Stimulated activated naive CD8-positive, alpha-beta T cell treated with anti-CD3 and anti-CD28 coated beads, Interleukin-15, amount 100 ng/mL, for 72 hours (primary cell): ENCODE measurements around the gene UPP1.
"Not testable (repeated sequence)": the region's sequence is repeated elsewhere in the genome, so short reads cannot be mapped to it uniquely, and the experiment has no call there.

Source experiments
- ATAC-seq: fragments of 150-1000 bp; cut with Tn5 transposase; 2 replicates; pipeline ENCODE4 v1.10.0; 2021; ENCODE audit warnings: mild to moderate bottlenecking, moderate library complexity
- DNase-seq, 2 donors: peaks; one replicate each; pipeline ENCODE4 v3.0.0; 2021 to 2022
- H3K27ac Mint-ChIP-seq, 2 donors: one replicate each; pipeline ENCODE4 v1.8.0; 2022; ENCODE audit warnings: mild to moderate bottlenecking in 2 of 2, mixed read lengths in 2 of 2, moderate library complexity in 2 of 2
- H3K27me3 Mint-ChIP-seq: one replicate; pipeline ENCODE4 v1.8.0; 2022; ENCODE audit warnings: mixed read lengths
- H3K4me1 Mint-ChIP-seq: one replicate; pipeline ENCODE4 v1.8.0; 2022; ENCODE audit warnings: mild to moderate bottlenecking, mixed read lengths
- H3K4me3 Mint-ChIP-seq, 2 donors: one replicate each; pipeline ENCODE4 v1.8.0; 2022; ENCODE audit warnings: mild to moderate bottlenecking in 2 of 2, mixed read lengths in 2 of 2, moderate library complexity in 1 of 2
- H3K9me3 Mint-ChIP-seq, 2 donors: one replicate each; pipeline ENCODE4 v1.8.0; 2022; ENCODE audit warnings: mixed read lengths in 2 of 2

UPP1 gene

DNA sequence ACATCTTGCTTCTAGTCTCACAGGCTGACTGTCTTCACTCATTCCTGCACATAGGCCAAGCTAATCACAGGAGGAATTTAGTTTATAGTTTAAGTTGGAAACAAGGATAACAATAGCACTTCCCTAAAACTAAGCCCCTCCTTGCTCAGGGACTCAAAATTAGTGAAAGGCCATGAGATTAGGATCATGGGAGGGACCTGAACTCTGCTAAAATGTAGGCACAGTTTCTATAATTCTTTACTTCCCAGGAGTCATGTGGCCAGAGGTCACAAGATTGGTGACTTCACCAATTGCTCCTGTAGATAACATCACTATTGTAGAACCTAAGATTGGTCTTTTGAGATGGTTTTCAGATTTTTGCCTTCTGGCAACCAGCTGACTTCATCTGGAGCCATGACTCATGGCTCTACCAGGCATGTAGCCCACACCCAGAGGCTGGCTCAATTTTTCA is 14.8 kb upstream of the UPP1 start:
- H3K27me3 Mint-ChIP-seq: no peaks in the 10 kb centered on the region
- DNase-seq: no peak
- ATAC-seq: no peak
- no peak overlapping the region for H3K27ac Mint-ChIP-seq
- no peak overlapping the region for H3K4me3 Mint-ChIP-seq
- H3K4me1 Mint-ChIP-seq: no peaks in the 10 kb centered on the region
- H3K9me3 Mint-ChIP-seq: peaks cover 10 to 16% of the 10 kb centered on the region in 2 donors

GRCh38 chr7:48077423-48077822 is 11.6 kb upstream of the UPP1 start:
- no peak overlapping the region for H3K4me3 Mint-ChIP-seq
- H3K4me1 Mint-ChIP-seq: peaks cover 2% of the 10 kb centered on the region
- H3K27me3 Mint-ChIP-seq: no peaks in the 10 kb centered on the region
- peaks cover 3 to 4% of the 10 kb centered on the region in 2 donors for H3K9me3 Mint-ChIP-seq
- no peak overlapping the region for H3K27ac Mint-ChIP-seq
- no peak for DNase-seq
- no peak for ATAC-seq

DNA sequence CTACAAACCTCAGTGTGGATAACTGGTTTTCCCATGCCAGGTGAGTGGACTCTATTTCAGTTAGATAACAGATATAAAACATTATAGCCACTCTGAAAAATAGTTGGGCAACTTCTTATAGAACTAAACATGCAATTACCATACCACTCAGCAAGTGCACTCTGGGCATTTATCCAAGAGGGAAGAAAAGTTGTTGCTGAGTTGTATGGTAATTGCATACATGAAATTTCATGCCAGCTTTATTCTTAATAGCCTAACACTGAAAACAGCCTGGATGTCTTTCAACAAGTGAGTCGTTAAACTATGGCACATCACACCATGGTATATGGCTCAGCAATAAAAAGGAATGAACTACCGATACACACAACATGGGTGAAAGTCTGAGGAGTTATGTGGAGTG is 10.6 kb upstream of the UPP1 start:
- Mint-ChIP-seq H3K27me3 (no peaks in the 10 kb centered on the region), H3K4me1 (peaks cover 12% of the 10 kb centered on the region), H3K27ac (no peak overlapping the region), H3K4me3 (no peak overlapping the region), H3K9me3 (no peaks in the 10 kb centered on the region)
- ATAC-seq (no peak), DNase-seq (no peak)

DNA sequence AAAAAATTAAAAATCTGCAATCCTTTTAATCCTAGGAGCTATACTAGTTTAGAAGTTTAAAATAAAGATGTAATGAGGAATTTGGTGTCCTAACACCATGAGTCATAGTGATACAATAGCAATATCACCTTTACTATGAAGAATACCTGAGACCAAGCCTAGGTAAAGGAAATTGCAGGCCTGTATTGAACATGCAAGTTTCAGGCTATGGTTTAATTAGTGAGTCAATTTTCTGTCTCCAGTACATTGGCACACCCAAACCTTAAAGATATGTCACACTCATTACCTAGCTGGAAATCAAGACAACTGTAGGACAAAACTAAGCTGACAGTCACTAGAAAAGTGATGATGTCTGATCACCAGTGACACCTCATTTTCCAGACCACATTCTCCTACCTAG is 6.7 kb upstream of the UPP1 start:
- H3K4me1 Mint-ChIP-seq: peaks cover 47% of the 10 kb centered on the region
- peak overlapping the region in 1 of 2 donors; percentile 10 for H3K4me3 Mint-ChIP-seq
- ATAC-seq, H3K27ac Mint-ChIP-seq, H3K27me3 Mint-ChIP-seq, DNase-seq, H3K9me3 Mint-ChIP-seq: not testable (repeated sequence)

GRCh38 chr7:48083114-48083830 is 5.8 kb upstream of the UPP1 start:
- H3K27ac Mint-ChIP-seq: peak overlapping the region in 1 of 2 donors; percentile 81
- H3K4me3 Mint-ChIP-seq: peak overlapping the region; percentile 33 to 47
- H3K9me3 Mint-ChIP-seq: no peaks in the 10 kb centered on the region
- H3K4me1 Mint-ChIP-seq: peaks cover 56% of the 10 kb centered on the region
- peak; percentile 39 for ATAC-seq
- peak in 1 of 2 donors; percentile 52 for DNase-seq
- no peaks in the 10 kb centered on the region for H3K27me3 Mint-ChIP-seq

GRCh38 chr7:48084727-48085432 is 4.2 kb upstream of the UPP1 start:
- Mint-ChIP-seq H3K27me3 (no peaks in the 10 kb centered on the region), H3K4me3 (peak overlapping the region; percentile 65 to 71), H3K27ac (peak overlapping the region; percentile 93 to 94), H3K4me1 (peaks cover 64% of the 10 kb centered on the region), H3K9me3 (no peaks in the 10 kb centered on the region)
- peak; percentile 70 for ATAC-seq
- DNase-seq: peak; percentile 77 to 88

DNA sequence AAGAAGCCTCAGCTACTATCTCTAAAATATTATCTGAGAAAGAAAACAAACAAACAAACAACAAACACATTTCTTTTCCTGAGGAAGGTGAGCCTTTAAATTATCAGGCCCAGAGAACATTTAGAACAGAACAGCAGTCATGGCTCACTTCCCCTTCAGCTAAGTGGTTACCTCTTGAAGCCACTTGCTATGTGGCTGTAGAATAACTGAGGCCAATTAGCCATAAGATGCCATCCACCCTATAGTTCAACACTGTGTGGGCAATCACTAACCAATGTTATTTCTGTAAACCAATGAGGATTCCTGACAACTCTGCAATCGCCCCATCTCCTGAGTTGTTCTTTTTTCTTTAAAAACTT is 3.7 kb upstream of the UPP1 start:
- no peak for DNase-seq
- peaks cover 69% of the 10 kb centered on the region for H3K4me1 Mint-ChIP-seq
- peak overlapping the region; percentile 93 to 94 for H3K27ac Mint-ChIP-seq
- no peaks in the 10 kb centered on the region for H3K27me3 Mint-ChIP-seq
- H3K4me3 Mint-ChIP-seq: peak overlapping the region; percentile 65 to 71
- ATAC-seq: no peak
- no peaks in the 10 kb centered on the region for H3K9me3 Mint-ChIP-seq

- DNase-seq (no peak), ATAC-seq (no peak)
- Mint-ChIP-seq H3K4me3 (peak overlapping the region; percentile 28 to 43), H3K27me3 (no peaks in the 10 kb centered on the region), H3K4me1 (peaks cover 74% of the 10 kb centered on the region), H3K27ac (peak overlapping the region in 1 of 2 donors; percentile 96), H3K9me3 (no peaks in the 10 kb centered on the region)
These were observed 3.1 kb upstream of the UPP1 start for GRCh38 chr7:48085942-48086341.

- DNase-seq (peak; percentile 33 to 53), ATAC-seq (peak; percentile 19)
These were observed 1.7 kb upstream of the UPP1 start for GRCh38 chr7:48087349-48087748.

DNA sequence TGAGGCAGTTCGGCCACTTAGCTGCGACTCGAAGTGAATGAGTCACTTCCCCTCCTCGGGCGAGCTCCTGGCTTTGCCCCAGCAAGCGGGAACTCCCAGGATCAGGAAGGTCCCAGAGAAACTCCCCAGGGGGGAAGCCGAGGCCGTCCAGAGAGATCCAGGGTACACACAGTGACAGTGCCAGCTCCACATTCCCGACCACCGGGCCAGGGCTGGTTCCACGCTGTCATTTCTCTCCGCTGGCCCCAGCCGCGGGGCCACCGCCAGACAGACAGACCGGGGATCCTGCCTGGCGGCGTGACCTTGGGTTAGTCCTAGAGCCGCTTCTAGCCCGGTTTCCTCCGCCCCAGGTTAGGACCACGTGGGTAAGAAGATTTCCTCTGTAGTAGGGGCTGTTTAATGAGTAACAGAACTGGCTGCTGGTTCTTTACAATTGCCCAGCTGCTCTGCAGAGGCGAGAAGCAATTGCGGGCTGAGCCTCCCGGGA is 463 bp upstream of the UPP1 start:
- Mint-ChIP-seq H3K4me1 (peaks cover 84% of the 10 kb centered on the region), H3K27me3 (no peaks in the 10 kb centered on the region), H3K27ac (peak overlapping the region; percentile 96), H3K4me3 (peak overlapping the region; percentile 83 to 91), H3K9me3 (no peaks in the 10 kb centered on the region)
- no peak for DNase-seq
- ATAC-seq: peak; percentile 81

More at GRCh38 chr7:48087349-48087748, 1.7 kb upstream of the UPP1 start:
- Mint-ChIP-seq H3K27ac (peak overlapping the region; percentile 96), H3K27me3 (no peaks in the 10 kb centered on the region), H3K9me3 (no peaks in the 10 kb centered on the region), H3K4me1 (peaks cover 87% of the 10 kb centered on the region), H3K4me3 (peak overlapping the region; percentile 70 to 83)

GRCh38 chr7:48090095-48090805 is 1.2 kb downstream of the UPP1 start:
- no peak for ATAC-seq
- no peak for DNase-seq
- peak overlapping the region in 1 of 2 donors; percentile 22 for H3K27ac Mint-ChIP-seq

DNA sequence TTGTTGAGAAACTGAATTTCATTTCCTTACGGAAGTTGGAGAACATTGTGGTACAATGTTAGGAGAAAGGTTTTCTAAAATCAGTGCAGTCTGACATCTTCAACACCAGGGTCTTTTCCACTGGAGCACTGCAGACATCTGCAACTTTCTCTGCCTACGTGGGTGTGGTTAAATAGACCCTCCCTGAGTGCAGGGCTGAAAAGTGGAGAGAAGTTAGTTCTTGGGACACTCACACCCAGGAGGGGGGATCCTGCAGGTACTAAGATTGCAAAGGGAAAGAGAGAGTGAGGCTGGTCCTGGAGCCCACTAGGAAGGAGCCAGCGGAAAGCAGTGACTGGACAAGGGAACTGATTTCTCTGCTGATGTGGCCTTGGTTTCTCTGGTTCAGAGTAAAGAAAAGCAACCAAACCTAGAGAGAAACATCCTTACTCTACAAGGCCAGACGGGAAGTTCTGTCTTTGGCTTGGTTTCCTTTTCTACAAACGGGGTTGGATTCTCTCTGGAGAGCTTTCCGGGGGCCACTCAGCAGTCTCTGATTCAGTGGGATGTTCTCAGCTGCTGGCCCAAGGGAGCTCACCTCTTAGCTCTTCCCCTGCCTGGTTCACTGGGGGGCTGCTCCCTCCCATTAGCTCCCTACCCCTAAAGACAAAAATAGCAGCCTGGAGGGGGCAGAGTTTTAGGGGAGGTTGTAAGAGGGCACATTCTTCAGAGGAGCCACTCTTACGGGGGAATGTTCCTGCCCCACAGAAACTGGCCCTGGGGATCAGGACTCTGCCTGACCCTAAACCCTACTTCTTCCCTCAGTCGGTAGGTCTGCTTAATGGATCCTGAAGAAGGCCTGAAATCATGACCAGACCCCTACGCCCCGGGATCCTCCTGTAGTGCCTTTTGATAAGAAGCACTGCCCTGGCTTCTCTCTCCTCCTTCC is 2.7 kb downstream of the UPP1 start:
- Mint-ChIP-seq H3K27me3 (no peaks in the 10 kb centered on the region), H3K27ac (peak overlapping the region in 1 of 2 donors; percentile 33), H3K4me3 (no peak overlapping the region), H3K4me1 (peaks cover 87% of the 10 kb centered on the region), H3K9me3 (no peaks in the 10 kb centered on the region)
- ATAC-seq (no peak), DNase-seq (no peak)

More at GRCh38 chr7:48090095-48090805, 1.2 kb downstream of the UPP1 start:
- peak overlapping the region; percentile 83 to 91 for H3K4me3 Mint-ChIP-seq
- no peaks in the 10 kb centered on the region for H3K9me3 Mint-ChIP-seq
- H3K27me3 Mint-ChIP-seq: no peaks in the 10 kb centered on the region
- peaks cover 87% of the 10 kb centered on the region for H3K4me1 Mint-ChIP-seq

GRCh38 chr7:48094861-48095293 is 5.8 kb downstream of the UPP1 start:
- Mint-ChIP-seq H3K9me3 (no peaks in the 10 kb centered on the region), H3K4me1 (peaks cover 95% of the 10 kb centered on the region), H3K27ac (no peak overlapping the region), H3K4me3 (no peak overlapping the region), H3K27me3 (no peaks in the 10 kb centered on the region)
- DNase-seq: no peak
- ATAC-seq: no peak

- Mint-ChIP-seq H3K4me1 (peaks cover 81% of the 10 kb centered on the region), H3K27me3 (no peaks in the 10 kb centered on the region), H3K27ac (peak overlapping the region; percentile 55 to 94), H3K4me3 (peak overlapping the region; percentile 46 to 74), H3K9me3 (no peaks in the 10 kb centered on the region)
- ATAC-seq: peak; percentile 72
- DNase-seq: no peak
These were observed 7.2 kb downstream of the UPP1 start for GRCh38 chr7:48096273-48096672.
